Nephron progenitor cell (in vitro differentiated cells): ENCODE measurements around the gene SELENOH.
A peak's percentile ranks its signal among the peaks of the same experiment; 100 is the strongest.

Experiments
- DNase-seq: peaks from one replicate; pipeline ENCODE4 v3.0.0; 2021
- H3K27ac Mint-ChIP-seq: 2 replicates; pipeline ENCODE4 v1.8.0; 2021; ENCODE audit warnings: mild to moderate bottlenecking, moderate library complexity, mixed read lengths
- H3K27me3 Mint-ChIP-seq: 2 replicates; pipeline ENCODE4 v1.8.0; 2021; ENCODE audit warnings: mild to moderate bottlenecking, low read depth, mixed read lengths; ENCODE audit not compliant: poor library complexity
- H3K36me3 Mint-ChIP-seq: 2 replicates; pipeline ENCODE4 v1.8.0; 2021; ENCODE audit warnings: low read depth, mixed read lengths
- H3K4me1 Mint-ChIP-seq: 2 replicates; pipeline ENCODE4 v1.8.0; 2021; ENCODE audit warnings: mixed read lengths
- H3K4me3 Mint-ChIP-seq: 2 replicates; pipeline ENCODE4 v1.8.0; 2021; ENCODE audit warnings: mild to moderate bottlenecking, moderate library complexity, mixed read lengths
- H3K9me3 Mint-ChIP-seq: 2 replicates; pipeline ENCODE4 v1.8.0; 2021; ENCODE audit warnings: mild to moderate bottlenecking, moderate library complexity, mixed read lengths
- CTCF ChIP-seq: fragments of 200-600 bp; sonication (generic); IDR thresholded peaks from 2 replicates; pipeline ENCODE4 v1.5.0; 2021; ENCODE audit warnings: antibody characterized with exemption

Gene SELENOH

GRCh38 chr11:57763568-57763967, 22.3 kb downstream of the SELENOH start:
- no peaks in the 10 kb centered on the region for H3K27me3 Mint-ChIP-seq
- no peak for DNase-seq
- H3K36me3 Mint-ChIP-seq: peaks cover 33% of the 10 kb centered on the region
- peaks cover 17% of the 10 kb centered on the region for H3K9me3 Mint-ChIP-seq
- H3K4me1 Mint-ChIP-seq: peaks cover 33% of the 10 kb centered on the region
- TF ChIP-seq CTCF: no peak
- H3K4me3 Mint-ChIP-seq: peak overlapping the region; percentile 100
- peak overlapping the region; percentile 80 for H3K27ac Mint-ChIP-seq

GRCh38 chr11:57764021-57764420, 22.7 kb downstream of the SELENOH start:
- Mint-ChIP-seq H3K36me3 (peaks cover 34% of the 10 kb centered on the region), H3K4me1 (peaks cover 33% of the 10 kb centered on the region), H3K27me3 (no peaks in the 10 kb centered on the region), H3K27ac (peak overlapping the region; percentile 80), H3K9me3 (peaks cover 17% of the 10 kb centered on the region), H3K4me3 (peak overlapping the region; percentile 100)
- no peak for DNase-seq
- TF ChIP-seq CTCF: no peak

GRCh38 chr11:57764566-57764965, 23.3 kb downstream of the SELENOH start:
- Mint-ChIP-seq H3K4me3 (peak overlapping the region; percentile 100), H3K27ac (no peak overlapping the region), H3K27me3 (no peaks in the 10 kb centered on the region), H3K36me3 (peaks cover 39% of the 10 kb centered on the region), H3K9me3 (peaks cover 21% of the 10 kb centered on the region), H3K4me1 (peaks cover 37% of the 10 kb centered on the region)
- TF ChIP-seq CTCF: no peak
- no peak for DNase-seq

- DNase-seq: no peak
Measured at GRCh38 chr11:57764972-57765371, 23.7 kb downstream of the SELENOH start.

GRCh38 chr11:57770793-57771192, 29.5 kb downstream of the SELENOH start:
- no peak for TF ChIP-seq CTCF
- peaks cover 61% of the 10 kb centered on the region for H3K36me3 Mint-ChIP-seq
- H3K9me3 Mint-ChIP-seq: peaks cover 25% of the 10 kb centered on the region
- H3K4me3 Mint-ChIP-seq: no peak overlapping the region
- H3K27ac Mint-ChIP-seq: peak overlapping the region; percentile 71
- H3K27me3 Mint-ChIP-seq: no peaks in the 10 kb centered on the region
- peaks cover 46% of the 10 kb centered on the region for H3K4me1 Mint-ChIP-seq
- no peak for DNase-seq

More at GRCh38 chr11:57764972-57765371, 23.7 kb downstream of the SELENOH start:
- H3K4me3 Mint-ChIP-seq: peak overlapping the region; percentile 100
- no peak for TF ChIP-seq CTCF
- H3K9me3 Mint-ChIP-seq: peaks cover 25% of the 10 kb centered on the region
- H3K4me1 Mint-ChIP-seq: peaks cover 39% of the 10 kb centered on the region
- H3K27me3 Mint-ChIP-seq: no peaks in the 10 kb centered on the region
- peaks cover 43% of the 10 kb centered on the region for H3K36me3 Mint-ChIP-seq
- no peak overlapping the region for H3K27ac Mint-ChIP-seq

GRCh38 chr11:57771365-57771764, 30.1 kb downstream of the SELENOH start:
- no peak for DNase-seq
- Mint-ChIP-seq H3K9me3 (peaks cover 22% of the 10 kb centered on the region), H3K27me3 (no peaks in the 10 kb centered on the region), H3K4me3 (no peak overlapping the region), H3K36me3 (peaks cover 56% of the 10 kb centered on the region), H3K4me1 (peaks cover 50% of the 10 kb centered on the region), H3K27ac (no peak overlapping the region)
- TF ChIP-seq CTCF: no peak
